GM12865 (cell line): Measurements from ENCODE around the gene RASSF8.
A peak's percentile ranks its signal among the peaks of the same experiment; 100 is the strongest.

Experiments
- DNase-seq: peaks from one replicate; pipeline ENCODE4 v3.0.0; 2010; ENCODE audit warnings: low read depth
- H3K4me3 ChIP-seq: 2 replicates; pipeline ENCODE4 v1.5.1; 2011; ENCODE audit warnings: mild to moderate bottlenecking, low read depth, low read length, control low read depth
- TF ChIP-seq, protein P1 (sequence below): IDR thresholded peaks from 2 replicates; pipeline ENCODE4 v1.5.1; 2011; ENCODE audit warnings: low read length, control low read depth, low read depth, inconsistent platforms; ENCODE audit not compliant: insufficient read depth; ENCODE audit errors: missing control alignments

RASSF8 gene

DNA sequence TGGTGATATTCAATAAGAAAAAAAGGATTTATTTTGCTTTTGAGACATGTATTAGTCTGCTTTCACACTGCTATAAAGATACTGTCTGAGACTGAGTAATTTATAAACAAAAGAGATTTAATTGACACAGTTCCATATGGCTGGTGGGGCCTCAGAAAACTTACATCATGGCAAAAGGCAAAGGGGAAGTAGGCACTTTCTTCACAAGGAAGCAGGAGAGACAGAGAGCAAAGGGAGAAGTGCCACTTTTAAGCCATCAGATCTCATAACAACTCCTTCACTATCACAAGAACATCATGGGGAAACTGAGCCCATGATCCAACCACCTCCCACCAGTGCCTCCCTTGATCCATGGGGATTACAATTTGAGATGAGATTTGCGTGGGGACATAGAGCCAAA lies 122.4 kb downstream of the RASSF8 start:
- TF ChIP-seq, protein P1, sequence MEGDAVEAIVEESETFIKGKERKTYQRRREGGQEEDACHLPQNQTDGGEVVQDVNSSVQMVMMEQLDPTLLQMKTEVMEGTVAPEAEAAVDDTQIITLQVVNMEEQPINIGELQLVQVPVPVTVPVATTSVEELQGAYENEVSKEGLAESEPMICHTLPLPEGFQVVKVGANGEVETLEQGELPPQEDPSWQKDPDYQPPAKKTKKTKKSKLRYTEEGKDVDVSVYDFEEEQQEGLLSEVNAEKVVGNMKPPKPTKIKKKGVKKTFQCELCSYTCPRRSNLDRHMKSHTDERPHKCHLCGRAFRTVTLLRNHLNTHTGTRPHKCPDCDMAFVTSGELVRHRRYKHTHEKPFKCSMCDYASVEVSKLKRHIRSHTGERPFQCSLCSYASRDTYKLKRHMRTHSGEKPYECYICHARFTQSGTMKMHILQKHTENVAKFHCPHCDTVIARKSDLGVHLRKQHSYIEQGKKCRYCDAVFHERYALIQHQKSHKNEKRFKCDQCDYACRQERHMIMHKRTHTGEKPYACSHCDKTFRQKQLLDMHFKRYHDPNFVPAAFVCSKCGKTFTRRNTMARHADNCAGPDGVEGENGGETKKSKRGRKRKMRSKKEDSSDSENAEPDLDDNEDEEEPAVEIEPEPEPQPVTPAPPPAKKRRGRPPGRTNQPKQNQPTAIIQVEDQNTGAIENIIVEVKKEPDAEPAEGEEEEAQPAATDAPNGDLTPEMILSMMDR: no peak
- no peak overlapping the region for H3K4me3 ChIP-seq
- no peak for DNase-seq

GRCh38 chr12:26086936-26087335 lies 128.5 kb downstream of the RASSF8 start:
- no peak overlapping the region for H3K4me3 ChIP-seq
- TF ChIP-seq, protein P1: no peak
- no peak for DNase-seq

- TF ChIP-seq, protein P1: no peak
- peak; percentile 87 for DNase-seq
- no peak overlapping the region for H3K4me3 ChIP-seq
Measured at GRCh38 chr12:26088998-26089397, 130.5 kb downstream of the RASSF8 start.

DNA sequence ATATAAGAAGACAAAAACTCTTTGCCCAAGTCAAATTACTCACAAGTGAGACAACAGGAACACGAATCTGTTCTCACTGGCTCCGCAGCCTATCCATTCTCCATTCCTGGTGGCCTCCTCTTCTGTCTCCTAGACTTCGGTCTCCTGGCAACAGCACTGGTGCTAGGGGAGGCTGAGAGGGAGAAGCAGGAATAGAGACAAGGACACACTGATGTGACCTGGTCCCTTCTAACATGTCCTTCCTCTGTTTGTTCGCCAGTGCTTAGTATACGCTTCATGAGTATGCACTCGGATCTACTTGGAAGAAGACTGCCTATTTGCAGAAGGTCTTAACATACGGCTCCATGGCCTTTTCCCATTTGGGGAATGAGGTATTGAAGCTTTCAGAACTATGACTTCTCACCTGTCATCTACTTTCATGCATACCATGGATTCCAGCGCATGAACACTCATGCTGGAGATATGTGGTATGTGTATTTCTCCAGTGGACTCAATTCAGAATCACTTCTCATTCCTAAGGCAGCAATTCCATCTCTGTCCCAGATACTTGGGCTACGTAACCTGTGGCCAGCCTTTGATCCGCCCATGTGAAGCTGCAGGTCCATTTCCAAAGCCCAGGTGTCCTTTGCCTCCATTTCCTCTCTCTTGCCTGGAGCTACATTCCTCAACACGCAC lies 132.5 kb downstream of the RASSF8 start:
- no peak overlapping the region for H3K4me3 ChIP-seq
- TF ChIP-seq, protein P1: no peak
- no peak for DNase-seq

DNA sequence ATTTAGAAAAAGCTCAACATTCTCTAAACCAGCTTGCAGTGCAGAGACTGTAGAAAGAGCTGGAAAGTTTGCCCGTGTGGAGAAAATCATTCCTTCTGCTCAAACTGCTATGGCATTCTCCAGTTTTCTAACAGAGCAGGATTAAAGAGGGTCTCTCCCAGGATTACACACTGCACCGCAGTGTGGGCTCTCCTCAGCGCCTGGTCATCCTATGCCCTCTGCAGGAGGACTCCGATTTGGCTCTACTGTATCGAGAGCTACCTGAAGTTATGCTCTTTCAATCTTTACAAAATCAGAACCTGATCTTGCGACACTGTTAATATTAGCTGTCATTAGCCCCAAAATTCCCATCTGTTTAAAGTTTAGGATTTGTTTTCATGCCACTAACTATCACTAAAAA lies 133.3 kb downstream of the RASSF8 start:
- DNase-seq: no peak
- TF ChIP-seq, protein P1: no peak
- no peak overlapping the region for H3K4me3 ChIP-seq

DNA sequence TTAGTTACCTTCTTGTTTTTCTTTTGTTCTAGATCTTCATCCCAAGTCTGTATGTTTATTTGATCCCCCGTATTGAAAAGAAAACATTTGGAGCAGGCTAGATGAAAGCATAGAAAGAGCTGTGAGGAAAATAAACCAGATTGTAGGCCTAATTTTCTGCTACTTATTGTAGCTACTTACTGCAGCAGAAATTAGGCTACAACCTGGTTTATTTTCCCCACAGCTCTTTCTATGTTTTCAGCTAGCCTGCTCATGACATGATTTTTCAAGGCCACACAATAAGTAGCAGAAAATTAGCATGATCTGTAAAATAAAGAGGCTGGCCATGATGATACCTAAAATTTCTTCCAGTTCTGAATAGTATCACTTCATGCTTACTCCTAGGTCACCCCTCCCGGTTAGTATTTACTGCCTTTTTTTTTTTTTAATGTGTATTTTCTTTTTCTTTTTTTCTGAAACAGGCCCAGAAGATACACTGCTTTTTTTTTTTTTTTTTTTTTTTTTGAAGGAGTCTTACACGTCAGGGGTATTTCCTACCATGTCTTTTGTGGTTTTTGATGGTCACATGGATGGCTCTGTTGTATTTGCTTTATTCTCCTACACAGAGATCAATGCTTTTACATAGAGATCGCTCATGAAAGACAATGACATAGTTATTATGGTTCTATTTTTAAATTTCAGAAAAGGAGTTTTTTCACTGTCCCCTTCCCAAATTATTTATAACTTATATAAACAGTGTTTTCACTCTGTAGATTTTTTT lies 134.0 kb downstream of the RASSF8 start:
- TF ChIP-seq, protein P1: no peak
- H3K4me3 ChIP-seq: no peak overlapping the region
- DNase-seq: no peak
